Endothelial cell of umbilical vein (primary cell): ENCODE results near the gene SCLT1. TPM values are rescaled to one million over a fixed set of nuclear protein-coding genes. Genes with fewer than 3 reads are reported as not detected.

Experiments used
- BruUV-seq: library from RNA; stranded (reverse); fragments of 400-500 nt; replicated peaks from 2 replicates; lab custom pipeline; 2021; lab: Mats Ljungman, UMichigan
- CTCF ChIA-PET: fragments of 300-600, 350-600 bp; sonication (Branson Sonifier 250); formaldehyde crosslinking; loops from one replicate; lab custom pipeline; 2021; ENCODE audit warnings: antibody characterized with exemption, inconsistent platforms; lab: Charles Lee
- POLR2A ChIA-PET: fragments of 300-600, 350-600 bp; sonication (Branson Sonifier 250); formaldehyde crosslinking; loops from one replicate; lab custom pipeline; 2021; ENCODE audit warnings: antibody characterized with exemption, inconsistent platforms; lab: Charles Lee
- DNase-seq: peaks from one replicate; pipeline ENCODE4 v3.0.0-alpha.2; 2011; ENCODE audit warnings: low read depth, low spot score
- FAIRE-seq: peaks from 2 replicates; lab custom pipeline; 2011; peaks lifted over from hg19 to GRCh38; lab: Jason Lieb, UNC
- H2AFZ ChIP-seq: 2 replicates; pipeline ENCODE4 v1.6.0; 2012; ENCODE audit warnings: low read depth, low read length, control low read depth, inconsistent platforms
- H3K27ac ChIP-seq: 2 replicates; pipeline ENCODE4 v1.5.1; 2011; ENCODE audit warnings: low read depth, mild to moderate bottlenecking, control low read depth, low read length, moderate library complexity; ENCODE audit not compliant: insufficient read depth
- H3K27me3 ChIP-seq, 2 experiments: 2 replicates each; pipeline versions ENCODE4 v1.6.0 to v1.6.1; 2011; ENCODE audit warnings: low read length in 2 of 2, mixed read lengths in 1 of 2; ENCODE audit not compliant: control insufficient read depth in 2 of 2, insufficient read depth in 2 of 2
- H3K36me3 ChIP-seq, 2 experiments: 2 replicates in 1 of 2; 3 replicates in 1 of 2; pipeline ENCODE4 v1.5.1; 2011; ENCODE audit warnings: low read length in 2 of 2, mild to moderate bottlenecking in 1 of 2, moderate library complexity in 1 of 2; ENCODE audit not compliant: control insufficient read depth in 2 of 2, insufficient read depth in 2 of 2; ENCODE audit errors: extremely low read depth in 1 of 2
- H3K4me1 ChIP-seq: 3 replicates; pipeline ENCODE4 v1.5.1; 2011; ENCODE audit warnings: mild to moderate bottlenecking, low read length; ENCODE audit not compliant: control insufficient read depth, insufficient read depth; ENCODE audit errors: extremely low read depth
- H3K4me2 ChIP-seq: 2 replicates; pipeline ENCODE4 v1.6.1; 2011; ENCODE audit warnings: low read length, control low read depth, mixed read lengths; ENCODE audit not compliant: insufficient read depth
- H3K4me3 ChIP-seq, 3 experiments: fragments of 200-600 bp in 1 of 3; sonication (generic), shearing (Covaris generic) in 1 of 3; replicated peaks in 1 of 3; 2 replicates each; pipeline ENCODE4 v1.5.1; 2011 to 2016; ENCODE audit warnings: control low read depth in 3 of 3, low read length in 3 of 3, mild to moderate bottlenecking in 2 of 3, inconsistent platforms in 1 of 3, low read depth in 1 of 3, moderate library complexity in 1 of 3; ENCODE audit not compliant: insufficient read depth in 1 of 3
- H3K79me2 ChIP-seq: 2 replicates; pipeline ENCODE4 v1.6.0; 2012; ENCODE audit warnings: low read length, inconsistent platforms; ENCODE audit not compliant: control insufficient read depth, insufficient read depth
- H3K9ac ChIP-seq: replicated peaks from 2 replicates; pipeline ENCODE3; 2011; ENCODE audit warnings: low read length, control low read depth; ENCODE audit not compliant: insufficient read depth; ENCODE audit errors: extremely low read depth
- H3K9me1 ChIP-seq: replicated peaks from 3 replicates; pipeline ENCODE4 v1.6.0; 2011; ENCODE audit warnings: mild to moderate bottlenecking, low read length; ENCODE audit not compliant: control insufficient read depth, insufficient read depth; ENCODE audit errors: extremely low read depth
- H3K9me3 ChIP-seq: replicated peaks from 2 replicates; pipeline ENCODE4 v1.5.1; 2012; ENCODE audit warnings: low read length, inconsistent platforms; ENCODE audit not compliant: control insufficient read depth, insufficient read depth
- H4K20me1 ChIP-seq: replicated peaks from 2 replicates; pipeline ENCODE3; 2011; ENCODE audit warnings: mild to moderate bottlenecking, low read length; ENCODE audit not compliant: control insufficient read depth, insufficient read depth; ENCODE audit errors: extremely low read depth
- EZH2 ChIP-seq: IDR thresholded peaks from 2 replicates; pipeline ENCODE4 v1.6.1; 2012; ENCODE audit warnings: borderline replicate concordance, low read depth, mild to moderate bottlenecking, moderate library complexity, low read length, inconsistent platforms; ENCODE audit not compliant: severe bottlenecking
- FOS ChIP-seq: IDR thresholded peaks from 2 replicates; pipeline ENCODE4 v1.6.1; 2011; ENCODE audit warnings: mild to moderate bottlenecking, low read length, moderate library complexity, borderline replicate concordance; ENCODE audit not compliant: insufficient read depth
- GATA2 ChIP-seq: IDR thresholded peaks from 2 replicates; pipeline ENCODE4 v1.7.0; 2011; ENCODE audit warnings: low read depth, mild to moderate bottlenecking, moderate library complexity, mixed read lengths, low read length; ENCODE audit not compliant: insufficient read length, insufficient read depth
- JUN ChIP-seq: IDR thresholded peaks from 2 replicates; pipeline ENCODE4 v1.6.1; 2011; ENCODE audit warnings: borderline replicate concordance, low read depth; ENCODE audit not compliant: insufficient read length, insufficient read depth
- MYC ChIP-seq: IDR thresholded peaks from one replicate; pipeline ENCODE4 v1.6.1; 2011; ENCODE audit warnings: mild to moderate bottlenecking, low read depth, low read length
- POLR2A ChIP-seq: IDR thresholded peaks from 2 replicates; pipeline ENCODE4 v1.6.1; 2012; ENCODE audit warnings: low read depth, mild to moderate bottlenecking, control low read depth, low read length
- POLR2AphosphoS5 ChIP-seq: IDR thresholded peaks from 2 replicates; pipeline ENCODE4 v1.6.1; 2012; ENCODE audit warnings: low read depth, mild to moderate bottlenecking, control low read depth, low read length, moderate library complexity; ENCODE audit not compliant: insufficient read depth
- dilution Hi-C: fragments of 300-500 bp; cut with MboI; formaldehyde crosslinking; loops from one replicate; pipeline ENCODE4 v1.15.0; 2019; ENCODE audit warnings: low sequenced_read_pairs; ENCODE audit not compliant: extremely low pct_ligation_motif_present
- intact Hi-C: fragments of 100-400 bp; cut with micrococcal nuclease; formaldehyde crosslinking; loops from one replicate; pipeline ENCODE4 v1.10.0; 2022
- polyA plus RNA-seq, 4 experiments: library from polyadenylated mRNA; depleted of rRNA in 3 of 4; stranded (reverse) in 3 of 4; unstranded in 1 of 4; fragments of >200 nt; gene quantifications; 2 replicates each; pipeline versions ENCODE4 v1.2.1 to v1.2.3, GENCODE V29; 2011 to 2012; ENCODE audit warnings: missing spikeins in 1 of 4
- total RNA-seq: library from RNA; stranded (reverse); gene quantifications from 2 replicates; pipeline ENCODE4 v1.2.3, GENCODE V29; 2021
- TF ChIP-seq, protein P1 (sequence below), 2 donors: IDR thresholded peaks; 1 replicate in 1 of 2; 2 replicates in 1 of 2; pipeline ENCODE4 v1.5.1; 2011; ENCODE audit warnings: low read length in 2 of 2, mild to moderate bottlenecking in 2 of 2, moderate library complexity in 2 of 2, control low read depth in 1 of 2, inconsistent platforms in 1 of 2, low read depth in 1 of 2; ENCODE audit not compliant: insufficient read depth in 1 of 2; ENCODE audit errors: extremely low read depth in 1 of 2
- TF ChIP-seq, protein P2 (sequence below): IDR thresholded peaks from 2 replicates; pipeline ENCODE4 v1.6.1; 2011; ENCODE audit not compliant: insufficient read depth, insufficient read length

Gene SCLT1
- total and polyA plus RNA-seq, 2 donors (not counting 3 experiments of a cell fraction or from before 2014, with no cell fraction given) = 3.2 to 14.0 TPM

DNA sequence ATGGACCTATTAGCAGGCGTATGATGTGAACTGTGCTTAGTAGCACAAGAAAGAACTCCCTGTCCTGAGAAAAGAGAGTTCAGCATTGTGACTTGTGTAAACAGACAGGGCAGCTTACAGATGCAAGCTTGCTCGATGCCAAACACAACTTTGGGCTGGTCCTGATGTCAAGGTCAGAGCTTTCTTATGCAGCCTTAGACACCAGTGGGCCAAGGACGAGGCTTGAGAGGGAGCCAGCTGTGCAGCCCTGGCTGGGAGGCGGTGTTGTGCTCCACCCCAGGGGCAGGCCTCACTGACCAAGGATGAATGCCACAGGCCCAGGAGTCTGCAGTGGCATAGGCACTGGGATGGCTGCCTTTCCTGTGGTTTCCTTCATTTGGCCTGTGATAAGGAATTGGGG lies 248.4 kb downstream of the SCLT1 start:
- H2AFZ ChIP-seq = no peak overlapping the region

More for the DNA sequence above, 248.4 kb downstream of the SCLT1 start:
- TF ChIP-seq, protein P1, sequence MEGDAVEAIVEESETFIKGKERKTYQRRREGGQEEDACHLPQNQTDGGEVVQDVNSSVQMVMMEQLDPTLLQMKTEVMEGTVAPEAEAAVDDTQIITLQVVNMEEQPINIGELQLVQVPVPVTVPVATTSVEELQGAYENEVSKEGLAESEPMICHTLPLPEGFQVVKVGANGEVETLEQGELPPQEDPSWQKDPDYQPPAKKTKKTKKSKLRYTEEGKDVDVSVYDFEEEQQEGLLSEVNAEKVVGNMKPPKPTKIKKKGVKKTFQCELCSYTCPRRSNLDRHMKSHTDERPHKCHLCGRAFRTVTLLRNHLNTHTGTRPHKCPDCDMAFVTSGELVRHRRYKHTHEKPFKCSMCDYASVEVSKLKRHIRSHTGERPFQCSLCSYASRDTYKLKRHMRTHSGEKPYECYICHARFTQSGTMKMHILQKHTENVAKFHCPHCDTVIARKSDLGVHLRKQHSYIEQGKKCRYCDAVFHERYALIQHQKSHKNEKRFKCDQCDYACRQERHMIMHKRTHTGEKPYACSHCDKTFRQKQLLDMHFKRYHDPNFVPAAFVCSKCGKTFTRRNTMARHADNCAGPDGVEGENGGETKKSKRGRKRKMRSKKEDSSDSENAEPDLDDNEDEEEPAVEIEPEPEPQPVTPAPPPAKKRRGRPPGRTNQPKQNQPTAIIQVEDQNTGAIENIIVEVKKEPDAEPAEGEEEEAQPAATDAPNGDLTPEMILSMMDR (IDR thresholded peaks at IDR 0.05; ENCODE audit: extremely low read depth in 1 of 2, insufficient read depth in 1 of 2, low read depth in 1 of 2, low read length in 2 of 2) = no peak
- TF ChIP-seq FOS (no peak), EZH2 (no peak), MYC (no peak), GATA2 (no peak), POLR2A (no peak), JUN (no peak), POLR2AphosphoS5 (no peak)
- TF ChIP-seq, protein P2, sequence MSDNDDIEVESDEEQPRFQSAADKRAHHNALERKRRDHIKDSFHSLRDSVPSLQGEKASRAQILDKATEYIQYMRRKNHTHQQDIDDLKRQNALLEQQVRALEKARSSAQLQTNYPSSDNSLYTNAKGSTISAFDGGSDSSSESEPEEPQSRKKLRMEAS = no peak
- ChIA-PET CTCF (no interaction called here), POLR2A (no interaction called here)
- Histone ChIP-seq H3K4me1 (peaks cover 4% of the 10 kb centered on the region), H3K79me2 (peaks cover 36% of the 10 kb centered on the region), H4K20me1 (no peaks in the 10 kb centered on the region), H3K9ac (no peak overlapping the region), H3K27ac (no peak overlapping the region), H3K4me2 (no peak overlapping the region), H3K9me3 (no peaks in the 10 kb centered on the region), H3K27me3 (no peaks in the 10 kb centered on the region), H3K36me3 (peaks cover 23 to 46% of the 10 kb centered on the region in 2 experiments), H3K4me3 (no peak overlapping the region), H3K9me1 (no peaks in the 10 kb centered on the region)
- DNase-seq (no peak), FAIRE-seq (no peak)
- no TSS peak for BruUV-seq
- intact Hi-C loops = no loop called here
- dilution Hi-C loops = no loop called here
